Measurements from ENCODE around the gene GPR108. TPM values are rescaled to one million over a fixed set of nuclear protein-coding genes. Genes with fewer than 3 reads are reported as not detected.
A peak's percentile ranks its signal among the peaks of the same experiment; 100 is the strongest.

GPR108 gene
- total and polyA plus RNA-seq, 2 of the 13 experiments (the other 11 are each of a cell fraction or from before 2014, with no cell fraction given) = 36.4 to 63.0 TPM

- TF ChIP-seq ZNF615 (CRISPR knock-in tag; IDR thresholded peaks at IDR 0.05; ENCODE audit: borderline replicate concordance) (no peak), ZNF670 (CRISPR knock-in tag; IDR thresholded peaks at IDR 0.05; ENCODE audit: borderline replicate concordance) (0 out of 2 replicates have a peak, but pooled peaks have one; percentile 40), PHF8 (CRISPR knock-in tag; IDR thresholded peaks at IDR 0.05) (no peak), NCOA5 (CRISPR knock-in tag; IDR thresholded peaks at IDR 0.05) (no peak), PBX3 (CRISPR knock-in tag; IDR thresholded peaks at IDR 0.05; ENCODE audit: borderline replicate concordance) (no peak), MAX (IDR thresholded peaks at IDR 0.05) (peak; percentile 66), ZNF691 (CRISPR knock-in tag; IDR thresholded peaks at IDR 0.05; ENCODE audit: borderline replicate concordance, low read depth) (peak; percentile 43; the same call in 1 of the 2 replicates), PPARG (CRISPR knock-in tag; conservative IDR thresholded peaks at IDR 0.05) (peak; percentile 38; the same call in 1 of the 2 replicates), STAG1 (CRISPR knock-in tag; IDR thresholded peaks at IDR 0.05) (no peak), ZBTB46 (CRISPR knock-in tag; IDR thresholded peaks at IDR 0.05; ENCODE audit: borderline replicate concordance) (no peak), ISX (CRISPR knock-in tag; conservative IDR thresholded peaks at IDR 0.05) (no peak), MED8 (CRISPR knock-in tag; IDR thresholded peaks at IDR 0.05; ENCODE audit: insufficient replicate concordance) (peak; percentile 76)
- TF ChIP-seq, protein P1, sequence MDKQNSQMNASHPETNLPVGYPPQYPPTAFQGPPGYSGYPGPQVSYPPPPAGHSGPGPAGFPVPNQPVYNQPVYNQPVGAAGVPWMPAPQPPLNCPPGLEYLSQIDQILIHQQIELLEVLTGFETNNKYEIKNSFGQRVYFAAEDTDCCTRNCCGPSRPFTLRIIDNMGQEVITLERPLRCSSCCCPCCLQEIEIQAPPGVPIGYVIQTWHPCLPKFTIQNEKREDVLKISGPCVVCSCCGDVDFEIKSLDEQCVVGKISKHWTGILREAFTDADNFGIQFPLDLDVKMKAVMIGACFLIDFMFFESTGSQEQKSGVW (CRISPR knock-in tag; IDR thresholded peaks at IDR 0.05; ENCODE audit: borderline replicate concordance) = no peak
- TF ChIP-seq, protein P2, sequence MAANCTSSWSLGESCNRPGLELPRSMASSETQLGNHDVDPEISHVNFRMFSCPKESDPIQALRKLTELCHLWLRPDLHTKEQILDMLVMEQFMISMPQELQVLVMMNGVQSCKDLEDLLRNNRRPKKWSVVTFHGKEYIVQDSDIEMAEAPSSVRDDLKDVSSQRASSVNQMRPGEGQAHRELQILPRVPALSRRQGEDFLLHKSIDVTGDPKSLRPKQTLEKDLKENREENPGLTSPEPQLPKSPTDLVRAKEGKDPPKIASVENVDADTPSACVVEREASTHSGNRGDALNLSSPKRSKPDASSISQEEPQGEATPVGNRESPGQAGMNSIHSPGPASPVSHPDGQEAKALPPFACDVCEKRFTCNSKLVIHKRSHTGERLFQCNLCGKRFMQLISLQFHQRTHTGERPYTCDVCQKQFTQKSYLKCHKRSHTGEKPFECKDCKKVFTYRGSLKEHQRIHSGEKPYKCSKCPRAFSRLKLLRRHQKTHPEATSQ (CRISPR knock-in tag; IDR thresholded peaks at IDR 0.05; ENCODE audit: borderline replicate concordance) = no peak
- TF ChIP-seq, protein P3, sequence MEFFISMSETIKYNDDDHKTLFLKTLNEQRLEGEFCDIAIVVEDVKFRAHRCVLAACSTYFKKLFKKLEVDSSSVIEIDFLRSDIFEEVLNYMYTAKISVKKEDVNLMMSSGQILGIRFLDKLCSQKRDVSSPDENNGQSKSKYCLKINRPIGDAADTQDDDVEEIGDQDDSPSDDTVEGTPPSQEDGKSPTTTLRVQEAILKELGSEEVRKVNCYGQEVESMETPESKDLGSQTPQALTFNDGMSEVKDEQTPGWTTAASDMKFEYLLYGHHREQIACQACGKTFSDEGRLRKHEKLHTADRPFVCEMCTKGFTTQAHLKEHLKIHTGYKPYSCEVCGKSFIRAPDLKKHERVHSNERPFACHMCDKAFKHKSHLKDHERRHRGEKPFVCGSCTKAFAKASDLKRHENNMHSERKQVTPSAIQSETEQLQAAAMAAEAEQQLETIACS (CRISPR knock-in tag; IDR thresholded peaks at IDR 0.05) = no peak
Observed at GRCh38 chr19:6723108-6723618, 14.2 kb downstream of the GPR108 start (continued).
